Nephron progenitor cell (in vitro differentiated cells): Measurements from ENCODE around the gene BPIFB2.

Experiments used
- DNase-seq: peaks from one replicate; pipeline ENCODE4 v3.0.0; 2021
- H3K27ac Mint-ChIP-seq: 2 replicates; pipeline ENCODE4 v1.8.0; 2021; ENCODE audit warnings: mild to moderate bottlenecking, moderate library complexity, mixed read lengths
- H3K27me3 Mint-ChIP-seq: 2 replicates; pipeline ENCODE4 v1.8.0; 2021; ENCODE audit warnings: mild to moderate bottlenecking, low read depth, mixed read lengths; ENCODE audit not compliant: poor library complexity
- H3K36me3 Mint-ChIP-seq: 2 replicates; pipeline ENCODE4 v1.8.0; 2021; ENCODE audit warnings: low read depth, mixed read lengths
- H3K4me1 Mint-ChIP-seq: 2 replicates; pipeline ENCODE4 v1.8.0; 2021; ENCODE audit warnings: mixed read lengths
- H3K4me3 Mint-ChIP-seq: 2 replicates; pipeline ENCODE4 v1.8.0; 2021; ENCODE audit warnings: mild to moderate bottlenecking, moderate library complexity, mixed read lengths
- H3K9me3 Mint-ChIP-seq: 2 replicates; pipeline ENCODE4 v1.8.0; 2021; ENCODE audit warnings: mild to moderate bottlenecking, moderate library complexity, mixed read lengths
- TF ChIP-seq, protein P1 (sequence below): fragments of 200-600 bp; sonication (generic); IDR thresholded peaks from 2 replicates; pipeline ENCODE4 v1.5.0; 2021; ENCODE audit warnings: antibody characterized with exemption

BPIFB2 gene

DNA sequence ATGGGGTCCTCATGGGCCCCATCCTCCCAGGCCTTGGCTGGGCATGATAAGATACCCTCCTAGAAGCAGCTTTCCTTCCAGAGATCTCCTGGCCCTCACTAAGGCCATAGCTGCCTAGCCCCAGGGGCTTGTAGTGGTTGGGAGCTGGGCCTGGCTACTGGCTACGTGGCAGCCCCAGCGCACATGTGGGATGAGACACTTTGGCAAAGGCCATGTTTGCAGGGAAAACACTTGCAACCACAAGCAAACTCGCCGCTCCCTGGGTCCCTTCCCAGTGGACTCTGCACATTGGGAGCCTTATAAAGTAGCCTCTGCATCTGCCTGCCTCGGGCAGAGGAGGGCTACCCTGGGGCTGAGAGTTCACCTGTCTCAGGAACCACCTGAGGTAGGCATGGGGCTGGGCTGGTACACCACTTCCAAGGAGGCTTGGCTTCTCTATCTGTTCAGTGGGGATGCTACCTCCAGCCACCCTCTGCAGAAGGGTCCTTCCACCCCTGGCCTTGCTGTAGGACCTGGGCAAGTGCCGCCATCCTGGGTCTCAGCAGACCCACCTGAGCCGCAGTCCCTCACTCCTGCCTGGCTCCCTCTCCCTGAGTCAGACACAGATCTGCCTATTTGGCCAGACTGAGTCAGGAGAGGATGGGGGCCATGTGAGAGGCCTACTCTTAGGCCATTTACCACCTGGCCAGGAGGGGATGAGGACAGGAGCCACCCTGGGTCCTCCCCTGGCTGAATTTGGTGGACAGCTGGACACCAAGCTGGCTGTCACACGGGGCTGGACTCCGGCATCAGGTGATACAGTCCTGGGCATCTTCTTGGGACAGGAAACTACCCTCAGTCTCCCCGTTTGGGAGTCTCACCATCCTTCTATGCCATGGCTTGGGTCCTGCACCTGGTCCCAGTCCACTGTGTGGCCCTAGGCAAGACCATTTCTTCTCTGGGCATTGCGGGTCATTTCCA is at the start of gene BPIFB2:
Gene BPIFB2 (plus strand): TSS at position 329 of the 960 bp plus-strand sequence. CDS start 871 bp downstream, outside the sequence.
- Mint-ChIP-seq H3K4me3 (no peak within 1 kb of the TSS), H3K27ac (no peak within 1 kb of the TSS), H3K4me1 (peaks cover 22% of the 10 kb centered on the region), H3K36me3 (no peaks in the 10 kb centered on the region), H3K27me3 (peaks cover 15% of the 10 kb centered on the region), H3K9me3 (peaks cover 5% of the 10 kb centered on the region)
- no peak for DNase-seq
- TF ChIP-seq, protein P1, sequence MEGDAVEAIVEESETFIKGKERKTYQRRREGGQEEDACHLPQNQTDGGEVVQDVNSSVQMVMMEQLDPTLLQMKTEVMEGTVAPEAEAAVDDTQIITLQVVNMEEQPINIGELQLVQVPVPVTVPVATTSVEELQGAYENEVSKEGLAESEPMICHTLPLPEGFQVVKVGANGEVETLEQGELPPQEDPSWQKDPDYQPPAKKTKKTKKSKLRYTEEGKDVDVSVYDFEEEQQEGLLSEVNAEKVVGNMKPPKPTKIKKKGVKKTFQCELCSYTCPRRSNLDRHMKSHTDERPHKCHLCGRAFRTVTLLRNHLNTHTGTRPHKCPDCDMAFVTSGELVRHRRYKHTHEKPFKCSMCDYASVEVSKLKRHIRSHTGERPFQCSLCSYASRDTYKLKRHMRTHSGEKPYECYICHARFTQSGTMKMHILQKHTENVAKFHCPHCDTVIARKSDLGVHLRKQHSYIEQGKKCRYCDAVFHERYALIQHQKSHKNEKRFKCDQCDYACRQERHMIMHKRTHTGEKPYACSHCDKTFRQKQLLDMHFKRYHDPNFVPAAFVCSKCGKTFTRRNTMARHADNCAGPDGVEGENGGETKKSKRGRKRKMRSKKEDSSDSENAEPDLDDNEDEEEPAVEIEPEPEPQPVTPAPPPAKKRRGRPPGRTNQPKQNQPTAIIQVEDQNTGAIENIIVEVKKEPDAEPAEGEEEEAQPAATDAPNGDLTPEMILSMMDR: no peak

DNA sequence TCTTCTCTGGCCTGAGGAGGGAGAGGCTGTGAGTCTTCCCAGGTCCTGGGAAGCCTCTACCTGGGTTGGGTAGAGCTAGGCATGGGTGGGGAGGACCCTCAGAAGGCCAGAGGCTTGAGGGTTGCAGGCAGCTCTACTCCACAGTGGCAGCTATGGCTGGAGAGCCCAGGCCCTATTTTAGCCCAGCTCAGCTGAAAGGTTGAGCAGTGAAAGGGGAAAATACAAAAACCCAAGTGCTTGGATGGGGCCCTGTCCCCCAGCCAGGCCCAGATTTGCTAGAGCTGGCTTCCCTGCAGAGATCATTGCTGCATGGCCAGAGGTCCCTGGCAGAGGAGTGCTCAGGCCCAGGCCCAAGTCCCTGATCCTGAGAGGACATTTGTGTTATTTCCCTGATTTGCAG is 48.9 kb upstream of the BPIFB2 start:
- Mint-ChIP-seq H3K36me3 (peaks cover 15% of the 10 kb centered on the region), H3K27me3 (peaks cover 6% of the 10 kb centered on the region), H3K4me3 (no peak overlapping the region), H3K9me3 (peaks cover 45% of the 10 kb centered on the region), H3K4me1 (peaks cover 33% of the 10 kb centered on the region), H3K27ac (no peak overlapping the region)
- no peak for DNase-seq
- TF ChIP-seq, protein P1: no peak

GRCh38 chr20:32959351-32960221 is 47.9 kb upstream of the BPIFB2 start:
- Mint-ChIP-seq H3K9me3 (peaks cover 35% of the 10 kb centered on the region), H3K27me3 (peaks cover 8% of the 10 kb centered on the region), H3K27ac (no peak overlapping the region), H3K4me1 (peaks cover 38% of the 10 kb centered on the region), H3K36me3 (peaks cover 15% of the 10 kb centered on the region), H3K4me3 (no peak overlapping the region)
- no peak for DNase-seq
- TF ChIP-seq, protein P1: no peak

- Mint-ChIP-seq H3K27me3 (peaks cover 8% of the 10 kb centered on the region), H3K4me3 (no peak overlapping the region), H3K27ac (no peak overlapping the region), H3K4me1 (peaks cover 39% of the 10 kb centered on the region), H3K9me3 (peaks cover 29% of the 10 kb centered on the region), H3K36me3 (peaks cover 15% of the 10 kb centered on the region)
- TF ChIP-seq, protein P1: no peak
- no peak for DNase-seq
These were observed 47.3 kb upstream of the BPIFB2 start for GRCh38 chr20:32960222-32960518.

DNA sequence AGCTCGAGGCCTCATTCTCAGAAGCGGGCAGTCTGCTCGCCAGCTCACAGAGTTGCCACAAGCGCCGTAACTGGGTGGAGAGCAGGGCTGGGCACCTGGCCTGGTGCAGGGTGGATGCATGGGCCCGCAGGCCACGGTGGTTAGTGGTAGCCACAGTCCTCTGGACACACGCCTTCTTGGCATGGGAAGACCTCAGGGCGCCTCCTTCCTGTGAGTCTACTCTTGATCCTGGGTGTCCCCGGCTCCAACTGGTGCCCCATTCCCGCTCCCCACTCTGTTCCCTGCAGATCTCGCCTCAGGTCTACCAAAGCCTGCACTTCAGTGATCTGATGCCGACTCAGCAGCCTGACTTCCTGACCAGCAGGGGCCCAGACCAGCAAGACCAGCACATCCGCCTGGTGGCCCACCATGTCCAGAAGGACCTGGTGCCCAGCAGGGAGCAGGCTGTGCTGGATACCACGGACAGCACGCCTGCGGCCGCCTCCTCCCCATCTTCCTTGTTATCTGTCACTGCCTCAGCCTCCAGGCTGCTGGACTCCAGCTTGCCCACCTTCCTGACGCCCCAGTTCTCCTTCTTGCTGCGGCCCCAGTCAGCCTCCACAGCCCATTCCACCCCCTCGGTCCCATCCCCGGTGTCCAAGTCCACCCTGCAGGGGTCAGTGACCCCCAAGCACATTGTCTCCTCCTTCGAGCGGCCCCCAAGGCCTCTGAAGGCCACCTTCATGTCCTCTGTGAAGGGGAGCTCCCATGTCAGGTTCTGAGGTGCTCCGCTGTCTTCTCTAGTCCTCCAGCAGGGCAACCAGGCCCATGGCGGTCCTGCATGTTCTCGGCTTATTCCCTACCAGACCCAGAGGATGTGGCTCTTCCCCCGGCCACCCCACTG is 46.4 kb upstream of the BPIFB2 start:
- H3K4me3 Mint-ChIP-seq: no peak overlapping the region
- H3K4me1 Mint-ChIP-seq: peaks cover 42% of the 10 kb centered on the region
- H3K36me3 Mint-ChIP-seq: peaks cover 15% of the 10 kb centered on the region
- no peak overlapping the region for H3K27ac Mint-ChIP-seq
- H3K27me3 Mint-ChIP-seq: peaks cover 8% of the 10 kb centered on the region
- H3K9me3 Mint-ChIP-seq: peaks cover 23% of the 10 kb centered on the region
- DNase-seq: no peak
- TF ChIP-seq, protein P1: no peak
